K562 (cell line): ENCODE measurements around the gene KRR1. TPM values are rescaled to one million over a fixed set of nuclear protein-coding genes. Genes with fewer than 3 reads are reported as not detected.
"Not testable (repeated sequence)": the region's sequence is repeated elsewhere in the genome, so short reads cannot be mapped to it uniquely, and the experiment has no call there.

ENCODE experiments used
- ATAC-seq: fragments of 200-7000 bp; cut with Tn5 transposase; 3 replicates; pipeline ENCODE4 v1.9.1; 2020; ENCODE audit warnings: moderate library complexity
- BruUV-seq: library from RNA; stranded (reverse); fragments of 400-500 nt; replicated peaks from 2 replicates; lab custom pipeline; 2021; lab: Mats Ljungman, UMichigan
- CTCF ChIA-PET: fragments of 300-600 bp; formaldehyde crosslinking; extraction: SDS; loops from one replicate; lab custom pipeline; 2021; ENCODE audit warnings: low intra/inter-chr PET ratio; lab: Yijun Ruan, JAX
- POLR2A ChIA-PET: fragments of 300-600, 350-650 bp; sonication (Branson Sonifier 250); formaldehyde crosslinking; extraction: SDS; loops from one replicate; lab custom pipeline; 2021; ENCODE audit warnings: antibody characterized with exemption, inconsistent platforms; lab: Yijun Ruan, JAX
- DNase-seq, 4 experiments: peaks; one replicate each; pipeline versions ENCODE4 v3.0.0 to v3.0.0-alpha.2; 2011 to 2018; ENCODE audit warnings: low spot score in 3 of 4, mixed read lengths in 3 of 4; ENCODE audit errors: extremely low read depth in 1 of 4
- FAIRE-seq: peaks from 2 replicates; lab custom pipeline; 2011; peaks lifted over from hg19 to GRCh38; lab: Jason Lieb, UNC
- H2AFZ ChIP-seq: 2 replicates; pipeline ENCODE4 v1.6.0; 2011; ENCODE audit warnings: low read depth, low read length, control low read depth, inconsistent platforms
- H3K27ac ChIP-seq: fragments of 200-600 bp; 3 replicates; pipeline ENCODE4 v1.8.0; 2011; ENCODE audit warnings: low read depth, mild to moderate bottlenecking, control low read depth, inconsistent platforms, low read length, moderate library complexity, mixed read lengths; ENCODE audit errors: extremely low read depth
- H3K27me3 ChIP-seq, 2 experiments: fragments of 300-600 bp in 1 of 2; 2 replicates in 1 of 2; 3 replicates in 1 of 2; pipeline versions ENCODE4 v1.6.0 to v1.8.0; 2011; ENCODE audit warnings: inconsistent platforms in 2 of 2, low read length in 2 of 2, mild to moderate bottlenecking in 1 of 2, mixed read lengths in 1 of 2, moderate library complexity in 1 of 2; ENCODE audit not compliant: control insufficient read depth in 2 of 2, insufficient read depth in 2 of 2
- H3K36me3 ChIP-seq: fragments of 300-600 bp; 3 replicates; pipeline ENCODE4 v1.8.0; 2011; ENCODE audit warnings: mild to moderate bottlenecking, low read length, inconsistent platforms; ENCODE audit not compliant: control insufficient read depth, insufficient read depth
- H3K4me1 ChIP-seq, 2 experiments: fragments of 200-600 bp in 1 of 2; replicated peaks in 1 of 2; 2 replicates in 1 of 2; 3 replicates in 1 of 2; pipeline versions ENCODE4 v1.5.1 to v1.8.0; 2011; ENCODE audit warnings: inconsistent platforms in 2 of 2, low read length in 2 of 2, mild to moderate bottlenecking in 1 of 2, mixed read lengths in 1 of 2, moderate library complexity in 1 of 2; ENCODE audit not compliant: control insufficient read depth in 2 of 2, insufficient read depth in 2 of 2
- H3K4me2 ChIP-seq: 2 replicates; pipeline ENCODE4 v1.6.1; 2011; ENCODE audit warnings: low read length, control low read depth, inconsistent platforms, mixed read lengths; ENCODE audit not compliant: insufficient read depth
- H3K4me3 ChIP-seq: fragments of 200-600 bp; sonication (generic), shearing (Covaris generic); 2 replicates; pipeline ENCODE4 v1.5.1; 2016; ENCODE audit warnings: control low read depth, inconsistent platforms
- H3K79me2 ChIP-seq: fragments of 200-600 bp; 3 replicates; pipeline ENCODE4 v1.8.0; 2011; ENCODE audit warnings: low read length, inconsistent platforms; ENCODE audit not compliant: control insufficient read depth, insufficient read depth
- H3K9ac ChIP-seq, 2 experiments: 2 replicates each; pipeline versions ENCODE4 v1.6.0 to v1.6.1; 2011; ENCODE audit warnings: low read depth in 2 of 2, low read length in 2 of 2, control low read depth in 1 of 2, inconsistent platforms in 1 of 2, mild to moderate bottlenecking in 1 of 2, mixed read lengths in 1 of 2; ENCODE audit not compliant: insufficient read depth in 1 of 2
- H3K9me1 ChIP-seq: one replicate; pipeline ENCODE4 v1.6.0; 2011; ENCODE audit warnings: inconsistent platforms, mild to moderate bottlenecking, low read length, moderate library complexity; ENCODE audit not compliant: control insufficient read depth, insufficient read depth
- H3K9me3 ChIP-seq: replicated peaks from 2 replicates; pipeline ENCODE4 v1.5.1; 2011; ENCODE audit warnings: low read depth, low read length, inconsistent platforms; ENCODE audit not compliant: control insufficient read depth, insufficient read depth
- H4K20me1 ChIP-seq: replicated peaks from 2 replicates; pipeline ENCODE4 v1.6.1; 2011; ENCODE audit warnings: low read length, inconsistent platforms, mixed read lengths; ENCODE audit not compliant: control insufficient read depth, insufficient read depth
- DACH1 ChIP-seq: fragments of 450-650 bp; IDR thresholded peaks from 2 replicates; pipeline ENCODE4 v1.6.1; 2018; ENCODE audit not compliant: partially characterized antibody
- FOS ChIP-seq: IDR thresholded peaks from 3 replicates; pipeline ENCODE4 v1.6.1; 2011; ENCODE audit not compliant: insufficient read length; ENCODE audit errors: extremely low read depth
- KAT2B ChIP-seq: IDR thresholded peaks from one replicate; pipeline ENCODE4 v1.6.1; 2012; ENCODE audit warnings: low read depth, mild to moderate bottlenecking, control low read depth, inconsistent platforms, low read length, moderate library complexity
- MED1 ChIP-seq: sonication (generic); formaldehyde crosslinking; IDR thresholded peaks from 2 replicates; pipeline ENCODE4 v1.8.1; 2023; ENCODE audit warnings: missing genetic modification reagents, borderline replicate concordance
- PHB2 ChIP-seq: fragments of 450-650 bp; IDR thresholded peaks from 2 replicates; pipeline ENCODE4 v1.6.1; 2017; ENCODE audit warnings: low read depth
- RBM14 ChIP-seq: fragments of 200-400 bp; formaldehyde crosslinking; IDR thresholded peaks from 2 replicates; pipeline ENCODE4 v1.6.1; 2018; ENCODE audit warnings: low read depth, mild to moderate bottlenecking, low read length, moderate library complexity, borderline replicate concordance; ENCODE audit not compliant: insufficient read depth
- THRB ChIP-seq: fragments of 450-650 bp; formaldehyde crosslinking; conservative IDR thresholded peaks from 2 replicates; pipeline ENCODE4 v1.4.0; 2022; ENCODE audit warnings: mild to moderate bottlenecking, missing genetic modification characterization
- WGBS: fragments of 100-300 bp; shearing (Covaris generic); methylation state at CpG from one replicate; pipeline ENCODE4 v1.1.6; 2016; ENCODE audit warnings: low coverage, mixed read lengths; ENCODE audit not compliant: insufficient coverage; ENCODE audit errors: missing lambda C conversion rate; 5-methylcytosine and 5-hydroxymethylcytosine counted together
- in situ Hi-C: fragments of 300-500 bp; cut with MboI; formaldehyde crosslinking; loops from 4 replicates; pipeline ENCODE4 v1.15.0; 2018; ENCODE audit warnings: inconsistent platforms, mixed read lengths
- intact Hi-C: fragments of 100-400 bp; cut with micrococcal nuclease; formaldehyde crosslinking; loops from 2 replicates; pipeline ENCODE4 v1.14.2; 2022
- polyA plus RNA-seq, 8 experiments: library from polyadenylated mRNA; depleted of rRNA in 4 of 8; stranded (reverse) in 5 of 8; unstranded in 3 of 8; fragments of >200 nt; fragmentation: Nextera tagmentation in 2 of 8; fragmentation: Illumina TruSeq in 1 of 8; extraction: Ambion mirVana in 2 of 8; extraction: Trizol in 1 of 8; gene quantifications; 2 replicates each; pipeline versions ENCODE4 v1.2.1 to v1.2.3, GENCODE V29; 2011 to 2014; ENCODE audit warnings: inconsistent platforms in 1 of 8, missing spikeins in 1 of 8
- total RNA-seq, 7 experiments: library from RNA; depleted of rRNA in 6 of 7; stranded (reverse); fragments of >200 nt in 6 of 7; fragmentation: Illumina TruSeq in 2 of 7; extraction: Trizol in 2 of 7; gene quantifications; 2 replicates each; pipeline versions ENCODE4 v1.2.1 to v1.2.3, GENCODE V29; 2011 to 2021; ENCODE audit warnings: low replicate concordance in 1 of 7
- TF ChIP-seq, protein P1 (sequence below): sonication (generic); formaldehyde crosslinking; IDR thresholded peaks from 2 replicates; pipeline ENCODE4 v1.9.0; 2022; ENCODE audit warnings: mild to moderate bottlenecking, missing genetic modification reagents

KRR1 gene
- total and polyA plus RNA-seq, 9 of the 15 experiments (the other 6 are each of a cell fraction or from before 2014, with no cell fraction given), result 42.6 to 102 (median 61.0) TPM

DNA sequence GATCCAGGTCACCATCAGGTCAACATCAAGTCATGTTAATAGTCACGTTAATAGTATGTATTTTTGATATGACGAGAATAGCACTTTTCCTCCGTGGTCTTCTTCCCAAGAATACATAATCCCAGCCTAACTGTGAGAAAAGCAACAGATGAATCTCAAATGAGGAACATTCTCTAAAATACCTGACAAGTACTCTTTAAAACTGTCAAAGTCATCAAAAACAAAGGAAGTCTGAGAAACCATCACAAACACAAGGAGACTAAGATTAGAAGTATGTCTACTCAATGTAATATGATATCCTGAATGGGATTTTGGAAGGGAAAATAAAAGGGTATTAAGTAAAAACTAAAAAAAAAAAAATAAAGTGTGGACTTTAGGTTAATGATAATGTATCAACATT lies 67.7 kb downstream of the KRR1 start:
- FAIRE-seq, result no peak
- CTCF ChIA-PET, result no interaction called here
- Histone ChIP-seq H3K4me2 (no peak overlapping the region), H3K79me2 (no peaks in the 10 kb centered on the region), H3K27me3 (no peaks in the 10 kb centered on the region), H3K4me3 (no peak overlapping the region), H3K27ac (no peak overlapping the region), H3K36me3 (no peaks in the 10 kb centered on the region), H3K9me1 (no peaks in the 10 kb centered on the region), H3K4me1 (no peaks in the 10 kb centered on the region), H2AFZ (no peak overlapping the region), H3K9me3 (no peaks in the 10 kb centered on the region), H4K20me1 (no peaks in the 10 kb centered on the region), H3K9ac (no peak overlapping the region)
- in situ Hi-C loops, result no loop called here
- DNase-seq, result no peak
- intact Hi-C loops, result no loop called here
- no peak for ATAC-seq
- 0% methylated on average over 3 of the region's 3 CpGs for WGBS
- TF ChIP-seq THRB (CRISPR knock-in tag) (no peak), RBM14 (no peak), DACH1 (no peak), PHB2 (no peak), FOS (no peak), MED1 (CRISPR knock-in tag) (no peak), KAT2B (no peak)
- TF ChIP-seq, protein P1, sequence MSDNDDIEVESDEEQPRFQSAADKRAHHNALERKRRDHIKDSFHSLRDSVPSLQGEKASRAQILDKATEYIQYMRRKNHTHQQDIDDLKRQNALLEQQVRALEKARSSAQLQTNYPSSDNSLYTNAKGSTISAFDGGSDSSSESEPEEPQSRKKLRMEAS (CRISPR knock-in tag), result no peak
- no TSS peak for BruUV-seq
- POLR2A ChIA-PET, result no interaction called here

DNA sequence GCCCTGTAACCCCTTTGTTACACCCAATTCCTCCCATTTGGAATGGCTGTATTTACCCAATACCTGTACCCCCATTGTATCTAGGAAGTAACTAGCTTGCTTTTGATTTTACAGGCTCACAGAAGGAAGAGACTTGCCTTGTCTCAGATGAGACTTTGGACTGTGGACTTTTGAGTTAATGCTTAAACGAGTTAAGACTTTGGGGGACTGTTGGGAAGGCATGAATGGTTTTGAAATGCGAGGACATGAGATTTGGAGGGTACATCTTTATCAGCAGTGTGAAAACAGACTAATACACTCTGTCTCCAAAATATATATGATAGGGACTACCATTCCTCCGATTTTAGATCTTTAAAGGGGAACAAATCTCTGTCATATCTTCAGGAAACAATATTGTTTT lies 69.0 kb downstream of the KRR1 start:
- H3K9me3 ChIP-seq, H3K27ac ChIP-seq, H3K4me1 ChIP-seq, H3K9me1 ChIP-seq, POLR2A ChIA-PET, H2AFZ ChIP-seq, DNase-seq, H3K4me3 ChIP-seq, H3K27me3 ChIP-seq, H4K20me1 ChIP-seq, CTCF ChIA-PET, H3K79me2 ChIP-seq, H3K36me3 ChIP-seq, intact Hi-C loops, H3K9ac ChIP-seq, BruUV-seq, H3K4me2 ChIP-seq, ATAC-seq, FAIRE-seq, in situ Hi-C loops: not testable (repeated sequence)
- WGBS, result 0% methylated on average over 3 of the region's 3 CpGs
